ENCODE data around the gene SLC4A3. TPM values are rescaled to one million over a fixed set of nuclear protein-coding genes. Genes with fewer than 3 reads are reported as not detected.

SLC4A3 gene
- total RNA-seq, 2 donors from 2014 or later: 13.4 to 20.2 TPM

DNA sequence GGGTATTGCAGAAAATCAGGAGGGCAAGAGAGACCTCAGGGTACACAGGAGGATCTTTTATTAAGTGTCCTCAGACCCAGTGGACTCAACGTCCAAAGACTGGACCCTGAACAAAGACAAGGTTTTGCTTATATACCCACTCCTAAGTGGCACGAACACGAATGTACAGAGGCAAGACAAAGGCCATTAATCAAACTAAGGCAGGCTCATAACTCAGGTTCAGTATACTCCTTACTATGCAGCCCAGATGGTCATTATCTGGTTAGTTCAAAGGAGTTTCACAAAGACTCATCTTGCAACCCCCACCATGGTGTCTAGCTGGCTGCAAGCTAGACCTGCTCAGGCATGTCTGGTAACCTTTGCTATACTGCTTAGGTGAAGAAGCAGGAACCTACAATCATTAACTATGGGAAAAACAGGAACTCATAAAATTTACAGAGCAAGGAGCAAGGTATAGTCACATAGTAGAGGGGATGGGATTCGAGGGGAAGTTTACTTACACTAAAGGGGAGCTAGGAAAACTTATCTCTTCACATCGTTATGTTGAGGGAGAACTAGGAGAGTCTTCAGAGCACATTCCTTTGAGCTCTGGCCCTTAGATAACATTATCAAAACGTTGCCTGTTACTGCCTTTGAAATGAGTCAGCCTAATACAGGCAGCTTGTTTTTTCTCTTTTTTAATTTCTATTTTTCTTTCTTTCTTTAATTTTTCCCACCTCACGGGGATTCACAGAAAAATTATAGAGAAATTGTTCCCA, 33.9 kb downstream of the SLC4A3 start:
- peaks cover 3% of the 10 kb centered on the region for H3K4me1 ChIP-seq (ENCODE audit: control insufficient read depth, insufficient read depth, low read length)
- no peak overlapping the region for H3K4me3 Mint-ChIP-seq
- peak overlapping the region; percentile 66 for H3K4me3 ChIP-seq (ENCODE audit: low read length)
- H3K36me3 ChIP-seq (ENCODE audit: control insufficient read depth, insufficient read depth, low read length): no peaks in the 10 kb centered on the region
- H3K27me3 ChIP-seq (ENCODE audit: control insufficient read depth, insufficient read depth, low read length, poor library complexity, severe bottlenecking): no peaks in the 10 kb centered on the region
- peaks cover 26% of the 10 kb centered on the region for H3K9me3 Mint-ChIP-seq
- WGBS, 2 experiments (ENCODE audit: insufficient coverage in 1 of 2, insufficient read length in 1 of 2): 76 to 83% methylated on average over 6 to 7 of the region's 7 CpGs
- H3K9ac ChIP-seq (ENCODE audit: extremely low read depth, low read length, poor library complexity, severe bottlenecking): peak overlapping the region; percentile 4
- H3K27ac Mint-ChIP-seq: no peak overlapping the region
- no peak overlapping the region for H3K27ac ChIP-seq (ENCODE audit: low read depth, low read length)
- peak; percentile 40 for DNase-seq
- H3K4me1 Mint-ChIP-seq: peaks cover 8% of the 10 kb centered on the region
- peaks cover 21% of the 10 kb centered on the region for H3K9me3 ChIP-seq (ENCODE audit: control insufficient read depth, low read length)
- peaks cover 6% of the 10 kb centered on the region for H3K27me3 Mint-ChIP-seq (ENCODE audit: insufficient read depth)
- TF ChIP-seq, protein P1, sequence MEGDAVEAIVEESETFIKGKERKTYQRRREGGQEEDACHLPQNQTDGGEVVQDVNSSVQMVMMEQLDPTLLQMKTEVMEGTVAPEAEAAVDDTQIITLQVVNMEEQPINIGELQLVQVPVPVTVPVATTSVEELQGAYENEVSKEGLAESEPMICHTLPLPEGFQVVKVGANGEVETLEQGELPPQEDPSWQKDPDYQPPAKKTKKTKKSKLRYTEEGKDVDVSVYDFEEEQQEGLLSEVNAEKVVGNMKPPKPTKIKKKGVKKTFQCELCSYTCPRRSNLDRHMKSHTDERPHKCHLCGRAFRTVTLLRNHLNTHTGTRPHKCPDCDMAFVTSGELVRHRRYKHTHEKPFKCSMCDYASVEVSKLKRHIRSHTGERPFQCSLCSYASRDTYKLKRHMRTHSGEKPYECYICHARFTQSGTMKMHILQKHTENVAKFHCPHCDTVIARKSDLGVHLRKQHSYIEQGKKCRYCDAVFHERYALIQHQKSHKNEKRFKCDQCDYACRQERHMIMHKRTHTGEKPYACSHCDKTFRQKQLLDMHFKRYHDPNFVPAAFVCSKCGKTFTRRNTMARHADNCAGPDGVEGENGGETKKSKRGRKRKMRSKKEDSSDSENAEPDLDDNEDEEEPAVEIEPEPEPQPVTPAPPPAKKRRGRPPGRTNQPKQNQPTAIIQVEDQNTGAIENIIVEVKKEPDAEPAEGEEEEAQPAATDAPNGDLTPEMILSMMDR (conservative IDR thresholded peaks at IDR 0.05): no peak
- no peaks in the 10 kb centered on the region for H3K36me3 Mint-ChIP-seq (ENCODE audit: low read depth)

DNA sequence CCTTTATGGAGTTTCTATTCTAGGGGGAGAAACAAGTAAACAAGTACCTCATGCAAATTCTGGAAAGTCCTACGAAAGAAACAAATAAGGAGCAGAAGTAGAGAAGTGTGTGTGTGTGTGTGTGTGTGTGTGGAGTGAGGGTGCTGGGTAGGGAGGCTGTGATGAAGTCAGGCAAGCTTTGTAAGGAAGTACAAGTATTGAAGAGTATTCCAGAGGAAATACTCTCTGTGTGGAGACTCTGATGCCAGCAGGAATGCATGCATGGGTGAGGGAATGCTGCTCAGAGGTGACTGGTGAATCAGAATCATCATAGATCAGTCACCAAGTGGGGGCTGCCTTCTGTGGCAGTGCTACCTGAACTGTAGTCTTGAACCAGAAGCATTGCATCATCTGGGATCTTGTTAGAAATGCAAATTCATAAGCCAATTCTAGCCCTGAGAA, 34.5 kb downstream of the SLC4A3 start:
- WGBS, 2 experiments (ENCODE audit: insufficient coverage in 1 of 2, insufficient read length in 1 of 2): 94% methylated on average over 1 of the region's 1 CpG; no CpG with 5 or more reads in 1 of the 2 experiments
- Mint-ChIP-seq H3K4me1 (peaks cover 8% of the 10 kb centered on the region), H3K36me3 (ENCODE audit: low read depth) (no peaks in the 10 kb centered on the region), H3K4me3 (no peak overlapping the region), H3K27ac (peak overlapping the region; percentile 54), H3K9me3 (peaks cover 24% of the 10 kb centered on the region), H3K27me3 (ENCODE audit: insufficient read depth) (peaks cover 6% of the 10 kb centered on the region)
- Histone ChIP-seq H3K4me1 (ENCODE audit: control insufficient read depth, insufficient read depth, low read length) (peaks cover 3% of the 10 kb centered on the region), H3K36me3 (ENCODE audit: control insufficient read depth, insufficient read depth, low read length) (no peaks in the 10 kb centered on the region), H3K27ac (ENCODE audit: low read depth, low read length) (no peak overlapping the region), H3K4me3 (ENCODE audit: low read length) (peak overlapping the region; percentile 66), H3K27me3 (ENCODE audit: control insufficient read depth, insufficient read depth, low read length, poor library complexity, severe bottlenecking) (no peaks in the 10 kb centered on the region), H3K9me3 (ENCODE audit: control insufficient read depth, low read length) (peaks cover 21% of the 10 kb centered on the region), H3K9ac (ENCODE audit: extremely low read depth, low read length, poor library complexity, severe bottlenecking) (peak overlapping the region; percentile 4)
- TF ChIP-seq, protein P1 (conservative IDR thresholded peaks at IDR 0.05): no peak
- DNase-seq: peak; percentile 49

DNA sequence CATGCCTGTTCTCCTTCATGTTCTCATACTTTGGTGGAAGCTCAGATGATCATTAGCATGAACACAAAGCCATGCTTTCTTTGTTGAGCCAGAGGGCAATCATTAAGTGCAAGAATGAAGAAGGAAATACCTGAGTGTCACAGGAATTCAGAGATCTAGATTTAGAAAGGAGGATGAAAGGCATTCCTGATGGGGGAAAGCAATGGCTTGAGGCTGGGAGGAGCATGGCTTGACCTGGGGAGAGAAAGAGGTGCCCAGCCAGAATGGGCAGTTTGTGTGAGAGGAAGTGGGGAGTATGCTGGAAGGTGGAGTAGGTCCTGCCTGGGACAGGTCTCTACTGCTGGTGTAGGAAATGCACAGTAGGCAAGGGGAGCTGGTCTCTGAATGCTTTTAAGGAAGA, 35.1 kb downstream of the SLC4A3 start:
- TF ChIP-seq, protein P1 (conservative IDR thresholded peaks at IDR 0.05): no peak
- H3K27me3 ChIP-seq (ENCODE audit: control insufficient read depth, insufficient read depth, low read length, poor library complexity, severe bottlenecking): no peaks in the 10 kb centered on the region
- H3K4me1 Mint-ChIP-seq: peaks cover 8% of the 10 kb centered on the region
- no peak overlapping the region for H3K4me3 Mint-ChIP-seq
- peak overlapping the region; percentile 54 for H3K27ac Mint-ChIP-seq
- H3K9me3 ChIP-seq (ENCODE audit: control insufficient read depth, low read length): peaks cover 21% of the 10 kb centered on the region
- no peaks in the 10 kb centered on the region for H3K36me3 ChIP-seq (ENCODE audit: control insufficient read depth, insufficient read depth, low read length)
- H3K4me1 ChIP-seq (ENCODE audit: control insufficient read depth, insufficient read depth, low read length): peaks cover 3% of the 10 kb centered on the region
- no peak overlapping the region for H3K27ac ChIP-seq (ENCODE audit: low read depth, low read length)
- peak overlapping the region; percentile 4 for H3K9ac ChIP-seq (ENCODE audit: extremely low read depth, low read length, poor library complexity, severe bottlenecking)
- H3K9me3 Mint-ChIP-seq: peaks cover 24% of the 10 kb centered on the region
- peak; percentile 68 for DNase-seq
- peaks cover 6% of the 10 kb centered on the region for H3K27me3 Mint-ChIP-seq (ENCODE audit: insufficient read depth)
- peak overlapping the region; percentile 66 for H3K4me3 ChIP-seq (ENCODE audit: low read length)
- no peaks in the 10 kb centered on the region for H3K36me3 Mint-ChIP-seq (ENCODE audit: low read depth)

All from endodermal cell (in vitro differentiated cells).